HEK293 (cell line): Measurements from ENCODE around the gene THAP3.

Experiments used
- CTCF ChIA-PET: fragments of 350-600 bp; formaldehyde crosslinking; extraction: SDS; loops from one replicate; lab custom pipeline; 2021; ENCODE audit warnings: antibody characterized with exemption; lab: Yijun Ruan, JAX
- POLR2A ChIA-PET: fragments of 300-600 bp; formaldehyde crosslinking; extraction: SDS; loops from one replicate; lab custom pipeline; 2020; ENCODE audit warnings: antibody characterized with exemption, inconsistent platforms; lab: Yijun Ruan, JAX
- H3K27ac ChIP-seq: fragments of 200-500 bp; sonication (Bioruptor generic); 2 replicates; pipeline ENCODE4 v1.5.1; 2014; ENCODE audit warnings: low read depth, low read length, control low read depth, inconsistent platforms; ENCODE audit errors: extremely low read depth
- H3K36me3 ChIP-seq, 2 experiments: fragments of 200-500 bp in 1 of 2; sonication (Bioruptor generic) in 1 of 2; 1 replicate in 1 of 2; 2 replicates in 1 of 2; pipeline ENCODE4 v1.5.1; 2014 to 2017; ENCODE audit warnings: inconsistent platforms in 2 of 2, low read length in 2 of 2; ENCODE audit not compliant: control insufficient read depth in 2 of 2, insufficient read depth in 1 of 2
- H3K4me1 ChIP-seq: fragments of 200-500 bp; sonication (Bioruptor generic); 2 replicates; pipeline ENCODE4 v1.5.1; 2014; ENCODE audit warnings: mild to moderate bottlenecking, low read length, inconsistent platforms; ENCODE audit not compliant: control insufficient read depth, insufficient read depth
- H3K4me3 ChIP-seq: 2 replicates; pipeline ENCODE4 v1.5.1; 2011; ENCODE audit warnings: low read depth, mild to moderate bottlenecking, control low read depth, low read length, moderate library complexity
- H3K9me3 ChIP-seq: fragments of 200-500 bp; sonication (Bioruptor generic); 2 replicates; pipeline ENCODE4 v1.5.1; 2014; ENCODE audit warnings: low read depth, low read length, inconsistent platforms; ENCODE audit not compliant: control insufficient read depth, insufficient read depth
- GLI4 ChIP-seq: fragments of 450-650 bp; formaldehyde crosslinking; IDR thresholded peaks from 2 replicates; pipeline ENCODE4 v1.5.1; 2016; ENCODE audit warnings: missing biosample characterization, missing genetic modification characterization
- GLIS1 ChIP-seq: fragments of 450-650 bp; formaldehyde crosslinking; IDR thresholded peaks from 2 replicates; pipeline ENCODE4 v1.5.1; 2016; ENCODE audit warnings: missing biosample characterization, missing genetic modification characterization
- GLIS2 ChIP-seq: fragments of 450-650 bp; formaldehyde crosslinking; IDR thresholded peaks from 2 replicates; pipeline ENCODE4 v1.5.1; 2016; ENCODE audit warnings: missing biosample characterization, missing genetic modification characterization
- MZF1 ChIP-seq: fragments of 450-650 bp; formaldehyde crosslinking; IDR thresholded peaks from 2 replicates; pipeline ENCODE4 v1.5.1; 2017; ENCODE audit warnings: missing biosample characterization, missing genetic modification characterization, borderline replicate concordance
- RBAK ChIP-seq: fragments of 450-650 bp; formaldehyde crosslinking; IDR thresholded peaks from 2 replicates; pipeline ENCODE4 v1.5.1; 2016; ENCODE audit warnings: missing biosample characterization, missing genetic modification characterization
- SP2 ChIP-seq: fragments of 450-650 bp; formaldehyde crosslinking; IDR thresholded peaks from 2 replicates; pipeline ENCODE4 v1.5.1; 2016; ENCODE audit warnings: missing biosample characterization, missing genetic modification characterization
- ZFP37 ChIP-seq: fragments of 450-650 bp; formaldehyde crosslinking; IDR thresholded peaks from 2 replicates; pipeline ENCODE4 v1.5.1; 2016; ENCODE audit warnings: missing biosample characterization, missing genetic modification characterization
- ZNF174 ChIP-seq: fragments of 450-650 bp; formaldehyde crosslinking; IDR thresholded peaks from 2 replicates; pipeline ENCODE4 v1.5.0; 2017; ENCODE audit warnings: missing biosample characterization, mild to moderate bottlenecking, missing genetic modification characterization
- ZNF274 ChIP-seq, 2 experiments: fragments of 200-500 bp in 1 of 2; fragments of 450-650 bp in 1 of 2; sonication (Bioruptor generic) in 1 of 2; formaldehyde crosslinking in 1 of 2; IDR thresholded peaks; 2 replicates each; pipeline versions ENCODE4 v1.5.1 to v1.6.1; 2014 to 2016; ENCODE audit warnings: borderline replicate concordance in 1 of 2, inconsistent platforms in 1 of 2, low read length in 1 of 2, missing biosample characterization in 1 of 2, missing genetic modification characterization in 1 of 2
- ZNF335 ChIP-seq: fragments of 450-650 bp; formaldehyde crosslinking; conservative IDR thresholded peaks from 2 replicates; pipeline ENCODE4 v1.5.1; 2016; ENCODE audit warnings: missing biosample characterization, missing genetic modification characterization
- ZNF654 ChIP-seq: fragments of 450-650 bp; formaldehyde crosslinking; IDR thresholded peaks from 2 replicates; pipeline ENCODE4 v1.5.1; 2016; ENCODE audit warnings: low read depth, missing biosample characterization, missing genetic modification characterization
- ZNF670 ChIP-seq: fragments of 450-650 bp; formaldehyde crosslinking; IDR thresholded peaks from 2 replicates; pipeline ENCODE4 v1.5.1; 2016; ENCODE audit warnings: missing biosample characterization, missing genetic modification characterization, low read depth
- ZNF701 ChIP-seq: fragments of 450-650 bp; formaldehyde crosslinking; IDR thresholded peaks from 2 replicates; pipeline ENCODE4 v1.5.1; 2016; ENCODE audit warnings: missing biosample characterization, missing genetic modification characterization
- ZNF785 ChIP-seq: fragments of 450-650 bp; formaldehyde crosslinking; IDR thresholded peaks from 2 replicates; pipeline ENCODE4 v1.5.1; 2016; ENCODE audit warnings: missing biosample characterization, missing genetic modification characterization
- ZXDB ChIP-seq: fragments of 450-650 bp; formaldehyde crosslinking; IDR thresholded peaks from 2 replicates; pipeline ENCODE4 v1.5.1; 2016; ENCODE audit warnings: missing biosample characterization, missing genetic modification characterization
- TF ChIP-seq, protein P1 (sequence below): fragments of 450-650 bp; IDR thresholded peaks from 2 replicates; pipeline ENCODE4 v1.5.1; 2018; ENCODE audit warnings: missing biosample characterization, mild to moderate bottlenecking, missing genetic modification characterization
- TF ChIP-seq, protein P2 (sequence below): fragments of 450-650 bp; formaldehyde crosslinking; IDR thresholded peaks from 2 replicates; pipeline ENCODE4 v1.5.1; 2016; ENCODE audit warnings: missing biosample characterization, missing genetic modification characterization
- TF ChIP-seq, protein P3 (sequence below): fragments of 450-650 bp; formaldehyde crosslinking; IDR thresholded peaks from 2 replicates; pipeline ENCODE4 v1.5.1; 2016; ENCODE audit warnings: missing biosample characterization, missing genetic modification characterization
- TF ChIP-seq, protein P4 (sequence below): fragments of 450-650 bp; formaldehyde crosslinking; IDR thresholded peaks from 2 replicates; pipeline ENCODE4 v1.5.1; 2016; ENCODE audit warnings: missing biosample characterization, missing genetic modification characterization, borderline replicate concordance
- TF ChIP-seq, protein P5 (sequence below): fragments of 450-650 bp; formaldehyde crosslinking; IDR thresholded peaks from 2 replicates; pipeline ENCODE4 v1.5.1; 2016; ENCODE audit warnings: missing biosample characterization, missing genetic modification characterization
- TF ChIP-seq, protein P6 (sequence below): fragments of 450-650 bp; formaldehyde crosslinking; IDR thresholded peaks from 2 replicates; pipeline ENCODE4 v1.5.1; 2016; ENCODE audit warnings: missing biosample characterization, missing genetic modification characterization
- TF ChIP-seq, protein P7 (sequence below): fragments of 450-650 bp; formaldehyde crosslinking; IDR thresholded peaks from 2 replicates; pipeline ENCODE4 v1.5.1; 2017; ENCODE audit warnings: missing biosample characterization, mild to moderate bottlenecking, missing genetic modification characterization, moderate library complexity

Gene THAP3

DNA sequence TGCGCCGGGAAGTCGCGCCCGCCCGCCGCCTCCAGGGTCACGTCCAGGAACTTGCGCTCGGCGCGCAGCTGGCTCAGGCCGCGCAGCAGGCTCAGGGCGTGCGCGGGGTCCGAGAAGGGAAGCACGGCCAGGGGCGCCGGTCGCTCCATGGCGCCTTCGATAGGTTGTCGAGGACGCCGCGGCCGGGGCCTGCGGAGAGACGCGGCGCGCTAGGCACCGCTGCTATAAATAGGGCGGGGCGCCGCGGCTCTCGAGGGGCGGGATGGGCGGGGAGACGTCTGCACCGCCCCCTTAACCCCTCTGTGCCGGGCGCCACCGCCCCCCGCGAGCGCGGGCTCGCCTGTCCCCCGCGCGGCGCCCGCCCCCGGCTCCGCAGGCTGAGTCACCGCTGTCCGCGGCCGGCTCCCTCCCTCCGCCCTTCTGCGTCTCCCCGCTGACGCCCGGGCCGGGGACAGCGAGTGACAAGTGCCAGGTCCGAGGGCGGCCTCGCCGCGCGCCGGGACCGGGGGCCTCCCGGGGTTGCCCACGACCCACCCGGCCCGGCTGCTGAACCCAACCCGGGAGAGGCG is 21.9 kb upstream of the THAP3 start, which contains the start of gene KLHL21 (continued):
- TF ChIP-seq, protein P1, sequence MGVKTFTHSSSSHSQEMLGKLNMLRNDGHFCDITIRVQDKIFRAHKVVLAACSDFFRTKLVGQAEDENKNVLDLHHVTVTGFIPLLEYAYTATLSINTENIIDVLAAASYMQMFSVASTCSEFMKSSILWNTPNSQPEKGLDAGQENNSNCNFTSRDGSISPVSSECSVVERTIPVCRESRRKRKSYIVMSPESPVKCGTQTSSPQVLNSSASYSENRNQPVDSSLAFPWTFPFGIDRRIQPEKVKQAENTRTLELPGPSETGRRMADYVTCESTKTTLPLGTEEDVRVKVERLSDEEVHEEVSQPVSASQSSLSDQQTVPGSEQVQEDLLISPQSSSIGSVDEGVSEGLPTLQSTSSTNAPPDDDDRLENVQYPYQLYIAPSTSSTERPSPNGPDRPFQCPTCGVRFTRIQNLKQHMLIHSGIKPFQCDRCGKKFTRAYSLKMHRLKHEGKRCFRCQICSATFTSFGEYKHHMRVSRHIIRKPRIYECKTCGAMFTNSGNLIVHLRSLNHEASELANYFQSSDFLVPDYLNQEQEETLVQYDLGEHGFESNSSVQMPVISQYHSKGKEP (tag by site-specific recombination), result no peak
- TF ChIP-seq, all 188 proteins: peak for 31

DNA sequence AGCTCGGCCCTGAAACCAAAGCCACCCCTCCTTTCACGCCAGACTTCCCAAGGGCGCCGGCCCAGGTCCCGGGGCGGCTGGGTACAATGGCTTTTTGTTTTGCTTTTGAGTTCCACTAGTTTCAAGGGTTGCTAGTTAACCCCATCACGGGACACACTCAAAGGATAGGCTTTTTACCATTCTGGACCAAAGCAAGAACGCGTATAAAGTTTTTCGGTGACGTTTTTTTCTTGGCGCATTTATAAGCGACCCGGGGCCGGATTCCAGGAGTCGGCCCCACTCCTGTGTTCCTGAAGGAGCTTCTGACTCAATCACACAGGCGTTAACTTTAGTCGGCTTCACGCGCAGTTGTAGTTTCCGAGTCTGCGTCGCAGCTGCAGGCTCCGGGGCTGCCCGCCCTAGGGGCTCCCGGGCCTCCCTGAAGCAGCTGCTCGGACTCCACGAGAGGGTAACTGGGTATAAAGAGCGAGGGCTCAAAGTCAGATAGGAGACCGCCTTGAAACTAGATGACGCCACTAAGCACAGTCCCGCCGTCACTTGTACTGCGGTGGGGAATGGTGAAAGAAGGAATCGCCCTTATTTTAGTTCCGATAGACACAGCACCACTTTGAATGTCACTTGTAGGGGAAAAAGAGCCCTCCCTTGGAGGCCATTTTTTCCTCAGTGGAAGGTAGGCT is 21.3 kb upstream of the THAP3 start:
- peak overlapping the region; percentile 79 for H3K27ac ChIP-seq
- no peaks in the 10 kb centered on the region for H3K9me3 ChIP-seq
- CTCF ChIA-PET, result interaction anchor here (0.5 to 1.6 kb wide), 3 partner anchors 18 to 258 kb away, joined by 3 to 4 read pairs (median 3); partner anchors contain the start of gene TAS1R1
- peak overlapping the region; percentile 48 for H3K4me3 ChIP-seq
- H3K4me1 ChIP-seq, result no peaks in the 10 kb centered on the region
- POLR2A ChIA-PET, result interaction anchor here (0.7 to 3.5 kb wide), 6 partner anchors 9 to 75 kb away, joined by 3 to 25 read pairs (median 6); partner anchors contain the start of genes PHF13, THAP3 and ZBTB48
- H3K36me3 ChIP-seq, result peaks cover 0 to 19% of the 10 kb centered on the region in 2 experiments; a peak in 1 of 3 replicates
- TF ChIP-seq, protein P2, sequence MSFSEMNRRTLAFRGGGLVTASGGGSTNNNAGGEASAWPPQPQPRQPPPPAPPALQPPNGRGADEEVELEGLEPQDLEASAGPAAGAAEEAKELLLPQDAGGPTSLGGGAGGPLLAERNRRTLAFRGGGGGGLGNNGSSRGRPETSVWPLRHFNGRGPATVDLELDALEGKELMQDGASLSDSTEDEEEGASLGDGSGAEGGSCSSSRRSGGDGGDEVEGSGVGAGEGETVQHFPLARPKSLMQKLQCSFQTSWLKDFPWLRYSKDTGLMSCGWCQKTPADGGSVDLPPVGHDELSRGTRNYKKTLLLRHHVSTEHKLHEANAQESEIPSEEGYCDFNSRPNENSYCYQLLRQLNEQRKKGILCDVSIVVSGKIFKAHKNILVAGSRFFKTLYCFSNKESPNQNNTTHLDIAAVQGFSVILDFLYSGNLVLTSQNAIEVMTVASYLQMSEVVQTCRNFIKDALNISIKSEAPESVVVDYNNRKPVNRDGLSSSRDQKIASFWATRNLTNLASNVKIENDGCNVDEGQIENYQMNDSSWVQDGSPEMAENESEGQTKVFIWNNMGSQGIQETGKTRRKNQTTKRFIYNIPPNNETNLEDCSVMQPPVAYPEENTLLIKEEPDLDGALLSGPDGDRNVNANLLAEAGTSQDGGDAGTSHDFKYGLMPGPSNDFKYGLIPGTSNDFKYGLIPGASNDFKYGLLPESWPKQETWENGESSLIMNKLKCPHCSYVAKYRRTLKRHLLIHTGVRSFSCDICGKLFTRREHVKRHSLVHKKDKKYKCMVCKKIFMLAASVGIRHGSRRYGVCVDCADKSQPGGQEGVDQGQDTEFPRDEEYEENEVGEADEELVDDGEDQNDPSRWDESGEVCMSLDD, result 0 out of 2 replicates have a peak, but pooled peaks have one; percentile 17
- peak; percentile 85 for TF ChIP-seq ZXDB
- TF ChIP-seq, protein P3, sequence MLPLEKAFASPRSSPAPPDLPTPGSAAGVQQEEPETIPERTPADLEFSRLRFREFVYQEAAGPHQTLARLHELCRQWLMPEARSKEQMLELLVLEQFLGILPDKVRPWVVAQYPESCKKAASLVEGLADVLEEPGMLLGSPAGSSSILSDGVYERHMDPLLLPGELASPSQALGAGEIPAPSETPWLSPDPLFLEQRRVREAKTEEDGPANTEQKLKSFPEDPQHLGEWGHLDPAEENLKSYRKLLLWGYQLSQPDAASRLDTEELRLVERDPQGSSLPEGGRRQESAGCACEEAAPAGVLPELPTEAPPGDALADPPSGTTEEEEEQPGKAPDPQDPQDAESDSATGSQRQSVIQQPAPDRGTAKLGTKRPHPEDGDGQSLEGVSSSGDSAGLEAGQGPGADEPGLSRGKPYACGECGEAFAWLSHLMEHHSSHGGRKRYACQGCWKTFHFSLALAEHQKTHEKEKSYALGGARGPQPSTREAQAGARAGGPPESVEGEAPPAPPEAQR (tag by site-specific recombination), result no peak
- peak; percentile 79 for TF ChIP-seq GLIS2 (tag by site-specific recombination)
- TF ChIP-seq SP2 (tag by site-specific recombination), result peak; percentile 69
- TF ChIP-seq ZNF654 (tag by site-specific recombination), result no peak
- TF ChIP-seq ZNF274 (IDR thresholded peaks at IDR 0.05; ENCODE audit: low read length), result no peak
- TF ChIP-seq ZNF274 (tag by site-specific recombination; IDR thresholded peaks at IDR 0.05; ENCODE audit: borderline replicate concordance), result no peak
- TF ChIP-seq MZF1 (tag by site-specific recombination), result no peak
- TF ChIP-seq ZNF174 (tag by site-specific recombination), result no peak
- TF ChIP-seq ZNF785 (tag by site-specific recombination), result no peak
- TF ChIP-seq RBAK (tag by site-specific recombination), result no peak
- TF ChIP-seq, protein P4, sequence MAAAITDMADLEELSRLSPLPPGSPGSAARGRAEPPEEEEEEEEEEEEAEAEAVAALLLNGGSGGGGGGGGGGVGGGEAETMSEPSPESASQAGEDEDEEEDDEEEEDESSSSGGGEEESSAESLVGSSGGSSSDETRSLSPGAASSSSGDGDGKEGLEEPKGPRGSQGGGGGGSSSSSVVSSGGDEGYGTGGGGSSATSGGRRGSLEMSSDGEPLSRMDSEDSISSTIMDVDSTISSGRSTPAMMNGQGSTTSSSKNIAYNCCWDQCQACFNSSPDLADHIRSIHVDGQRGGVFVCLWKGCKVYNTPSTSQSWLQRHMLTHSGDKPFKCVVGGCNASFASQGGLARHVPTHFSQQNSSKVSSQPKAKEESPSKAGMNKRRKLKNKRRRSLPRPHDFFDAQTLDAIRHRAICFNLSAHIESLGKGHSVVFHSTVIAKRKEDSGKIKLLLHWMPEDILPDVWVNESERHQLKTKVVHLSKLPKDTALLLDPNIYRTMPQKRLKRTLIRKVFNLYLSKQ (tag by site-specific recombination), result no peak
- peak; percentile 97 for TF ChIP-seq ZNF335
- TF ChIP-seq, protein P5, sequence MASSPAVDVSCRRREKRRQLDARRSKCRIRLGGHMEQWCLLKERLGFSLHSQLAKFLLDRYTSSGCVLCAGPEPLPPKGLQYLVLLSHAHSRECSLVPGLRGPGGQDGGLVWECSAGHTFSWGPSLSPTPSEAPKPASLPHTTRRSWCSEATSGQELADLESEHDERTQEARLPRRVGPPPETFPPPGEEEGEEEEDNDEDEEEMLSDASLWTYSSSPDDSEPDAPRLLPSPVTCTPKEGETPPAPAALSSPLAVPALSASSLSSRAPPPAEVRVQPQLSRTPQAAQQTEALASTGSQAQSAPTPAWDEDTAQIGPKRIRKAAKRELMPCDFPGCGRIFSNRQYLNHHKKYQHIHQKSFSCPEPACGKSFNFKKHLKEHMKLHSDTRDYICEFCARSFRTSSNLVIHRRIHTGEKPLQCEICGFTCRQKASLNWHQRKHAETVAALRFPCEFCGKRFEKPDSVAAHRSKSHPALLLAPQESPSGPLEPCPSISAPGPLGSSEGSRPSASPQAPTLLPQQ (tag by site-specific recombination), result peak; percentile 33
- TF ChIP-seq GLI4 (tag by site-specific recombination), result no peak
- TF ChIP-seq ZFP37 (tag by site-specific recombination), result peak; percentile 69; the same call in 1 of the 2 replicates
- no peak for TF ChIP-seq ZNF701
- peak; percentile 27; the same call in 1 of the 2 replicates for TF ChIP-seq GLIS1 (tag by site-specific recombination)
- TF ChIP-seq ZNF670 (tag by site-specific recombination), result no peak
- TF ChIP-seq, protein P6, sequence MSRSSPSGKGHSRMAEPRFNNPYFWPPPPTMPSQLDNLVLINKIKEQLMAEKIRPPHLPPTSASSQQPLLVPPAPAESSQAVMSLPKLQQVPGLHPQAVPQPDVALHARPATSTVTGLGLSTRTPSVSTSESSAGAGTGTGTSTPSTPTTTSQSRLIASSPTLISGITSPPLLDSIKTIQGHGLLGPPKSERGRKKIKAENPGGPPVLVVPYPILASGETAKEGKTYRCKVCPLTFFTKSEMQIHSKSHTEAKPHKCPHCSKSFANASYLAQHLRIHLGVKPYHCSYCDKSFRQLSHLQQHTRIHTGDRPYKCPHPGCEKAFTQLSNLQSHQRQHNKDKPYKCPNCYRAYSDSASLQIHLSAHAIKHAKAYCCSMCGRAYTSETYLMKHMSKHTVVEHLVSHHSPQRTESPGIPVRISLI (tag by site-specific recombination), result peak; percentile 26; the same call in 1 of the 2 replicates
- TF ChIP-seq, protein P7, sequence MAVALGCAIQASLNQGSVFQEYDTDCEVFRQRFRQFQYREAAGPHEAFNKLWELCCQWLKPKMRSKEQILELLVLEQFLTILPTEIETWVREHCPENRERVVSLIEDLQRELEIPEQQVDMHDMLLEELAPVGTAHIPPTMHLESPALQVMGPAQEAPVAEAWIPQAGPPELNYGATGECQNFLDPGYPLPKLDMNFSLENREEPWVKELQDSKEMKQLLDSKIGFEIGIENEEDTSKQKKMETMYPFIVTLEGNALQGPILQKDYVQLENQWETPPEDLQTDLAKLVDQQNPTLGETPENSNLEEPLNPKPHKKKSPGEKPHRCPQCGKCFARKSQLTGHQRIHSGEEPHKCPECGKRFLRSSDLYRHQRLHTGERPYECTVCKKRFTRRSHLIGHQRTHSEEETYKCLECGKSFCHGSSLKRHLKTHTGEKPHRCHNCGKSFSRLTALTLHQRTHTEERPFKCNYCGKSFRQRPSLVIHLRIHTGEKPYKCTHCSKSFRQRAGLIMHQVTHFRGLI (tag by site-specific recombination), result no peak
